PC-9 (cell line): ENCODE measurements around the gene KEAP1.
"Not testable (repeated sequence)": the region's sequence is repeated elsewhere in the genome, so short reads cannot be mapped to it uniquely, and the experiment has no call there.

Source experiments
- CTCF ChIP-seq: fragments of 200-600 bp; sonication (generic); conservative IDR thresholded peaks from 2 replicates; pipeline ENCODE4 v1.6.1; 2017; ENCODE audit warnings: mixed run types, antibody characterized with exemption, mild to moderate bottlenecking, moderate library complexity
- EZH2 ChIP-seq: fragments of 200-600 bp; sonication (generic); IDR thresholded peaks from 2 replicates; pipeline ENCODE4 v1.8.0; 2017; ENCODE audit warnings: antibody characterized with exemption, low read depth

- TF ChIP-seq CTCF, EZH2: not testable (repeated sequence)
These were observed 44.4 kb downstream of the KEAP1 start for GRCh38 chr19:10458733-10459132.
